K562 (cell line): ENCODE results near the gene TDG. TPM values are rescaled to one million over a fixed set of nuclear protein-coding genes. Genes with fewer than 3 reads are reported as not detected.

Source experiments
- ASH1L ChIP-seq: fragments of 450-650 bp; IDR thresholded peaks from 2 replicates; pipeline ENCODE4 v1.6.1; 2018; ENCODE audit warnings: borderline replicate concordance, mild to moderate bottlenecking, low read depth; ENCODE audit not compliant: partially characterized antibody
- BCLAF1 ChIP-seq, 2 experiments: fragments of 450-650 bp in 1 of 2; IDR thresholded peaks; 2 replicates each; pipeline ENCODE4 v1.6.1; 2011 to 2017; ENCODE audit warnings: low read depth in 2 of 2, antibody characterized with exemption in 1 of 2, borderline replicate concordance in 1 of 2, low read length in 1 of 2, mild to moderate bottlenecking in 1 of 2, mixed read lengths in 1 of 2; ENCODE audit not compliant: control insufficient read depth in 1 of 2
- BRD4 ChIP-seq: fragments of 200-600 bp; sonication (generic); IDR thresholded peaks from 2 replicates; pipeline ENCODE4 v1.6.1; 2017; ENCODE audit warnings: inconsistent platforms
- GTF2B ChIP-seq: IDR thresholded peaks from 2 replicates; pipeline ENCODE4 v1.6.1; 2011; ENCODE audit not compliant: insufficient read length; ENCODE audit errors: extremely low read depth
- KLF13 ChIP-seq: fragments of 450-650 bp; IDR thresholded peaks from 2 replicates; pipeline ENCODE4 v1.6.1; 2016; ENCODE audit warnings: missing genetic modification characterization, low read depth, mild to moderate bottlenecking, missing compliant biosample characterization, moderate library complexity, borderline replicate concordance
- SIN3A ChIP-seq, 2 experiments: fragments of 150-350 bp in 1 of 2; IDR thresholded peaks; 2 replicates each; pipeline ENCODE4 v1.6.1; 2011 to 2016; ENCODE audit warnings: borderline replicate concordance in 2 of 2, low read depth in 2 of 2, low read length in 2 of 2, mild to moderate bottlenecking in 2 of 2, moderate library complexity in 2 of 2; ENCODE audit not compliant: control insufficient read depth in 1 of 2
- VEZF1 ChIP-seq: fragments of 200-800 bp; sonication (Bioruptor generic); IDR thresholded peaks from 2 replicates; pipeline ENCODE4 v1.6.1; 2017; ENCODE audit warnings: missing genetic modification characterization, missing compliant biosample characterization
- XRCC5 ChIP-seq: fragments of 200-400 bp; formaldehyde crosslinking; IDR thresholded peaks from 2 replicates; pipeline ENCODE4 v1.6.1; 2017; ENCODE audit warnings: low read depth, mild to moderate bottlenecking, low read length
- ZBED1 ChIP-seq: IDR thresholded peaks from 2 replicates; pipeline ENCODE4 v1.6.1; 2014
- polyA plus RNA-seq, 8 experiments: library from polyadenylated mRNA; depleted of rRNA in 4 of 8; stranded (reverse) in 5 of 8; unstranded in 3 of 8; fragments of >200 nt; fragmentation: Nextera tagmentation in 2 of 8; fragmentation: Illumina TruSeq in 1 of 8; extraction: Ambion mirVana in 2 of 8; extraction: Trizol in 1 of 8; gene quantifications; 2 replicates each; pipeline versions ENCODE4 v1.2.1 to v1.2.3, GENCODE V29; 2011 to 2014; ENCODE audit warnings: inconsistent platforms in 1 of 8, missing spikeins in 1 of 8
- total RNA-seq, 7 experiments: library from RNA; depleted of rRNA in 6 of 7; stranded (reverse); fragments of >200 nt in 6 of 7; fragmentation: Illumina TruSeq in 2 of 7; extraction: Trizol in 2 of 7; gene quantifications; 2 replicates each; pipeline versions ENCODE4 v1.2.1 to v1.2.3, GENCODE V29; 2011 to 2021; ENCODE audit warnings: low replicate concordance in 1 of 7

The TDG gene
- total and polyA plus RNA-seq, 9 of the 15 experiments (the other 6 are each of a cell fraction or from before 2014, with no cell fraction given): 37.6 to 77.2 (median 64.0) TPM

GRCh38 chr12:103930034-103930786 lies 35.5 kb upstream of the TDG start, which contains the start of gene HSP90B1 (continued):
- TF ChIP-seq ASH1L (peak; percentile 97), VEZF1 (peak; percentile 97), GTF2B (no peak), XRCC5 (no peak; the same call in 1 of the 2 replicates), KLF13 (peak; percentile 89; the same call in 1 of the 2 replicates), BCLAF1 (IDR thresholded peaks at IDR 0.05; ENCODE audit: borderline replicate concordance in 1 of 2, control insufficient read depth in 1 of 2, low read depth in 2 of 2, low read length in 1 of 2) (0 out of 4 replicates have a peak, but pooled peaks of 1 of the 2 experiments have one; percentile 28), ZBED1 (peak; percentile 92; the same call in 1 of the 2 replicates), BRD4 (no peak), SIN3A (IDR thresholded peaks at IDR 0.05; ENCODE audit: borderline replicate concordance in 2 of 2, control insufficient read depth in 1 of 2, low read depth in 2 of 2, low read length in 2 of 2) (peak in 1 of 2 experiments; percentile 91; a peak in 1 of 4 replicates)
